HG03095 (cell line): ENCODE results near the gene ROR2.
"Not testable (repeated sequence)": the region's sequence is repeated elsewhere in the genome, so short reads cannot be mapped to it uniquely, and the experiment has no call there.

ENCODE experiments used
- ATAC-seq: cut with Tn5 transposase; IDR thresholded peaks from one replicate; pipeline ENCODE4 v1.9.1; 2021; ENCODE audit warnings: moderate library complexity; ENCODE audit not compliant: unreplicated experiment

Gene ROR2

GRCh38 chr9:91658513-91659105 lies 291.4 kb downstream of the ROR2 start:
- ATAC-seq = no peak

- no peak for ATAC-seq
Measured at GRCh38 chr9:91657501-91657900, 292.5 kb downstream of the ROR2 start.

- ATAC-seq = no peak
Measured at GRCh38 chr9:91655658-91656057, 294.4 kb downstream of the ROR2 start.

- ATAC-seq = no peak
Measured at GRCh38 chr9:91655215-91655614, 294.8 kb downstream of the ROR2 start.

- no peak for ATAC-seq
Measured at GRCh38 chr9:91654527-91654926, 295.5 kb downstream of the ROR2 start.

GRCh38 chr9:91647371-91647770 lies 302.7 kb downstream of the ROR2 start:
- peak; percentile 21 for ATAC-seq

DNA sequence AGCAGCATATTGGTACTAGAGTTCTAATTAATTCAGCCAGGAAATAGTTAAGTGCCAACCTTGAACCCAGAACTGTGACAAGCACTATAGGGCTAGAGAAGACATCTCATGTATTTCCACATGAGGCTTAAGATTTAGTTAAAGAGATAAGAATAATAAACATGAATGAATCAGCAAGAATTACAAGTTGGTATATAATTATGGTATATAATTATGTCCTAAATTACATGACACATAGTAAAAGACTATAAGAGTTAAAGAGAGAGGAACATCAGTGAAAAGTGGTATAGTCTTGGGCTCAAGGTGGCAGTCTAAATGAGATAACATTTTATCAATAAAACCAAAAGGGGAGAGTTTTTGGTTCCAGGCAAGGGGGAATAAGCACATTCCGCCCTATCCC lies 303.3 kb downstream of the ROR2 start:
- no peak for ATAC-seq

- ATAC-seq = no peak
Measured at GRCh38 chr9:91644433-91644832, 305.6 kb downstream of the ROR2 start.

GRCh38 chr9:91643481-91644077 lies 306.4 kb downstream of the ROR2 start:
- ATAC-seq = no peak

DNA sequence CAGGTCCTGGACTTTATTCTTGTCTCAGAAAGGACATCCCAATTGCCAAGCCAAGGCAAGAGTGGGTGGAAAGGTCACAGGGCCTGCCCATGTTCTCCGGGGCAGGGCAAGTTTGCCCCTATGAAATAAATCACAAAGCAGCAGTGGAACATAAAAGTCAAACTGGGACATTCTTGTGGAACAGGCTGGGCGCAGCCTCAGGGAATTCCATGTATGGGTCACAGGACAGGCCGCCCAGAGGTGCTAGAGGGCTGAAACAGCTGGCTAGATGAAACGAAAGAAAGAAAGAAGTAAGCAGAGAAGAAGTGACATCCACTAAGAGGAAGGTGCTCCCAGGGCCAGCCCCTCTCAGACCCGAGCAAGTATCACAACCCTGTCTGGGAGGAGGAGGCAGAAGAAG lies 307.3 kb downstream of the ROR2 start:
- ATAC-seq = no peak

GRCh38 chr9:91640428-91640827 lies 309.6 kb downstream of the ROR2 start:
- no peak for ATAC-seq

DNA sequence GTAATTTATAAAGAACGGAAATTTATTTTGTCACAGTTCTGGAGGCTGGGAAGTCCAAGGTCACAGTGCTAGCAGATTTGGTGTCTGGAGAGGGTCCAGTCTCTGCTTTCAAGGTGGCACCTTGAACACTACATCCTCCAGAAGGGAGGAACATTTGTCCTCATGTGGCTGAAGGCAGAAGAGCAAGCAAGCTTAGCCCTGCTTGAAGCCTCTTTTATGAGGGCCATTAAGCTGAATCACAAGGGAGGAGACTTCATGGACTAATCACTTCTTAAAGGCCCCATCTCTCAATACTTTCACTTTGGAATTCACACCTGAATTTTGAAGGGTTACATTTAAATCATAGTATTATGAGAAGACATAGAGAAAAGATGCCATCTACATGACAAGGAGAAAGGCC lies 311.0 kb downstream of the ROR2 start:
- ATAC-seq = no peak

GRCh38 chr9:91634832-91635231 lies 315.2 kb downstream of the ROR2 start:
- ATAC-seq = not testable (repeated sequence)

GRCh38 chr9:91629718-91630117 lies 320.3 kb downstream of the ROR2 start:
- no peak for ATAC-seq

DNA sequence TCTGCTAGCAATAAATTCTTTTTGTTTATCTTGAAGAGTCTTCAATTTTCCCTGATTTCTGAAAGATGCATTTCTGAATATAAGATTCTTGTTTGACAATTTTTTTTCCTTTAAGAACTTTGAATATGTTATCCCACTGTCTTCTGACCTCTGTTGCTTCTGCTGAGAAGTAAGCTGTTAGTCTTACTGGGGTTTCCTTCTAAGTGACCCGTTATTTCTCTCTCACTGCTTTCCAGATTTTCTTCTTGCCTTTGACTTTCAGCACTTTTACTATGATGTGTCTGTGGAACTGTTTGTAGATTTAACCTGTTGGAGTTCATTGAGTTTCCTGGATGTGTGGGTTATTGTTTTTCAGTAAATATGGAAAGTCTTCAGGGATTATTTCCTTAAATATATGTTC lies 321.1 kb downstream of the ROR2 start:
- ATAC-seq = no peak

GRCh38 chr9:91625331-91625730 lies 324.7 kb downstream of the ROR2 start:
- no peak for ATAC-seq

DNA sequence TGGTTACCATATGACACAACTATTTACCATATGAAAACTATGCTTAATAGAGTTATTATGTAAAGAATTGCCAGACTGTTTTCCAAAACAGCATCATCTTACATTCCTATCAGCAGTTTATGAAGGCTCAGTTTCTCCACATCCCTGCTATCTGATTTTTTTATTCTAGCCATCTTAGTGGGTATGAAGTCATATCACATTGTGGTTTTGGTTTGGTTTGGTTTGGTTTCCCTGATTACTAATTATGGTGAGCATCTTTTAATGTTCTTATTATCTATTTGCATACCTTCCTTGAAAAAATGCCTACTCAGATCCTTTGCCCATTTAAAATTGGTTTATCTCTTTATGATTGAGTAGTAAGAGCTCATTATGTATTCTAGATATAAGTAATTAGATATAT lies 327.0 kb downstream of the ROR2 start:
- ATAC-seq = no peak

DNA sequence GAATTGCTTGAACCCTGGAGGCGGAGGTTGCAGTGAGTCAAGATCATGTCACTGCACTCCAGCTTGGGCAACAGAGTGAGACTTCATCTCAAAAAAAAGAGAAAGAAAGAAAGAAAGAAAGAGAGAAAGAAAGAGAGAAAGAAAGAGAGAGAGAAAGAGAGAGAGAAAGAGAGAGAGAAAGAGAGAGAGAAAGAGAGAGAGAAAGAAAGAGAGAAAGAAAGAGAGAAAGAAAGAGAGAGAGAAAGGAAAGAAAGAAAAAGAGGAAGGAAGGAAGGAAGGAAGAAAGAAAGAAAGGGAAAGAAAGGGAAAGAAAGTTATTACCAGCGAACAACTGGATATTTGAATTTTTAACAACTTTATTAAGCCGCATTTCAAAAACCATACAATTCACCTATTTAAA lies 327.9 kb downstream of the ROR2 start:
- not testable (repeated sequence) for ATAC-seq

DNA sequence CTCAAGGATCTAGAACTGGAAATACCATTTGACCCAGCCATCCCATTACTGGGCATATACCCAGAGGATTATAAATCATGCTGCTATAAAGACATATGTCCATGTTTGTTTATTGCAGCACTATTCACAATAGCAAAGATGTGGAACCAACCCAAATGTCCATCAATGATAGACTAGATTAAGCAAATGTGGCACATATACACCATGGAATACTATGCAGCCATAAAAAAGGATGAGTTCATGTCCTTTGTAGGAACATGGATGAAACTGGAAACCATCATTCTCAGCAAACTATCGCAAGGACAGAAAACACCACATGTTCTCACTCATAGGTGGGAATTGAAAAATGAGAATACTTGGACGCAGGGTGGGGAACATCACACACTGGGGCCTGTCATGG lies 336.0 kb downstream of the ROR2 start:
- not testable (repeated sequence) for ATAC-seq

GRCh38 chr9:91611582-91611981 lies 338.4 kb downstream of the ROR2 start:
- no peak for ATAC-seq

DNA sequence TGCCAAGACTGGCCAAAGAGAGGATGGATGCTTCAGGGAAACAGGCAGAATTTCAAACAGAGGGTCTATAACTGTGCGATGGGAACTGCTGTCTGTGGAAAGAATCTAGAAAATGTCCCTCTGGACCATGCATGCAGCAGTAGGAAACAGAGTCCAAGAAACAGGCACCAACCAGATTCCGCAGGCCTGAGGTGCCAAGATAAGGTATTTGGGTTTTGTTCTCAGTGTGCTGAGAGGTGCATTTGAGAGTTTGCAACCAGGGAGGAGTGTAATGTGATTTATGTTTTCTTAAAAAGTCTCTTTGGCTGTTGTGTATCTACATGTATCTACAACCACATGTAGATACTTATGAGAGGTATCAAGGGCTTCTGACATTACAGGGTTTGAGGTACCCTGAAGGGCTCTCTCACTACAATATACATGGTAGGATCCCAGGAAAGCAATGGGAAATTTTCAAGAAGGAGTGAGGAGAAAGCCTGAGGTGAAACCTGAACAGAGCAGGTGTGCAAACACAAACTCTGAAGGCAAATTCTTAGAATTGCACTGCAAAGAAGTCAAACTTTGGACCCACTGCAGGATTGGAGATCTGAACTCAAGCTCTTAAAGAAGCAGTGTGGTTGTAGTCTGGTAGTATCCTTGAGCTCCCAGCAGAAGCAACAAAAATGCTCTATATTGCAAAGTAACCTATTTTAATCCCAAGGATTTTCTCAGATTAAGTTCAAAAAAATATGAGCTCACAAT lies 343.6 kb downstream of the ROR2 start:
- ATAC-seq = no peak

DNA sequence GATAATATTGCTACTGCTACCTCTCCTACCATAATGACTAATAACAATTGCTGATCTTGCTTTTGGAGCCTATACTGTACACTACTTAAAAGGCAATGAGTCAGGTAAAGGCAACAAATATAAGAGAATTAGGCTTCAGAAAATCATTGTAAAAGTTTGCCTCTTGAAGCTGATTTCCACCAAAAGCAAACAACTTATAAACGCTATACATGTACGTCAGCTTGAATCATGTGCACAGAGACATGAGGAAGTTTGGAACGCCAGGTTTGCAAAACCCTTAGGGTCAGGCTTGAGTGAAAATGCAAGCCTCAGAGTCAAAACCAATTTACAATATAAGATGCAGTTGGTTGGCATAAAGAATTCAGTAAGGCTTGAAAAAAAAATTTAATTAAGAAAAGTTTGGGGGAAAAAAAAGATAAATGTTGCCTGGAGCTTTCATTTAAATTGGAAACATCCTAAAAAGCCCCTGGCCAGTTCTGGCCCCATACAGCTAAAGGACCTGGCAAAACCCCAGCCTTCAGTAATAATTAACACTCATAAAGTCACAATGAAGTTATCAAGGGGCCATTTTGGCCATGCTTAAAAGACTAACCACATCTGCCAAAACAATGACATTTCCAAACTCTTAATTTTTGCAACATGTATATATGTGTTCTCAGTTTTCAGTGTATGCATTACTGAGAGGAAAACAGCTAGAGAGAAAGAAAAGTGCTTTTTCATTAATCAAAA lies 345.4 kb downstream of the ROR2 start:
- ATAC-seq = no peak
